Kidney (tissue), 14 donors: ENCODE results near the gene GLRX2. TPM values are rescaled to one million over a fixed set of nuclear protein-coding genes. Genes with fewer than 3 reads are reported as not detected.

ENCODE experiments used
- DNase-seq, 5 donors: peaks; one replicate each; pipeline ENCODE4 v3.0.0-alpha.2; 2013 to 2020
- FAIRE-seq: peaks from 2 replicates; lab custom pipeline; 2012; peaks lifted over from hg19 to GRCh38; lab: Jason Lieb, UNC
- H3K27ac ChIP-seq, 2 donors: one replicate each; pipeline ENCODE4 v1.7.0; 2013; ENCODE audit warnings: low read depth in 2 of 2, low read length in 2 of 2, inconsistent platforms in 1 of 2
- H3K27me3 ChIP-seq: one replicate; pipeline ENCODE4 v1.7.1; 2013; ENCODE audit warnings: low read length, inconsistent platforms; ENCODE audit not compliant: control insufficient read depth, insufficient read depth
- H3K36me3 ChIP-seq, 3 donors: one replicate each; pipeline versions ENCODE4 v1.7.0 to v1.7.1; 2013; ENCODE audit warnings: low read length in 3 of 3, control low read depth in 1 of 3, inconsistent platforms in 1 of 3; ENCODE audit not compliant: insufficient read depth in 3 of 3, control insufficient read depth in 2 of 3
- H3K4me1 ChIP-seq, 3 donors: one replicate each; pipeline versions ENCODE4 v1.7.0 to v1.7.1; 2013; ENCODE audit warnings: low read length in 3 of 3, inconsistent platforms in 1 of 3, low read depth in 1 of 3; ENCODE audit not compliant: control insufficient read depth in 2 of 3, insufficient read depth in 2 of 3
- H3K4me3 ChIP-seq, 3 donors: one replicate each; pipeline versions ENCODE4 v1.7.0 to v1.8.1; 2013; ENCODE audit warnings: low read length in 3 of 3, control low read depth in 1 of 3, inconsistent platforms in 1 of 3
- H3K9ac ChIP-seq, 3 donors: one replicate each; pipeline versions ENCODE4 v1.7.0 to v1.7.1; 2013; ENCODE audit warnings: low read length in 3 of 3, control low read depth in 1 of 3, inconsistent platforms in 1 of 3
- H3K9me3 ChIP-seq, 3 donors: one replicate each; pipeline versions ENCODE4 v1.7.0 to v1.7.1; 2013; ENCODE audit warnings: low read length in 3 of 3, control low read depth in 1 of 3, inconsistent platforms in 1 of 3; ENCODE audit not compliant: control insufficient read depth in 2 of 3, insufficient read depth in 1 of 3
- CTCF ChIP-seq: IDR thresholded peaks from 3 replicates; pipeline ENCODE4 v1.5.1; 2012; ENCODE audit warnings: mild to moderate bottlenecking, moderate library complexity, borderline replicate concordance; ENCODE audit not compliant: insufficient read depth; ENCODE audit errors: extremely low read depth
- intact Hi-C: fragments of 100-400 bp; cut with DNase I; formaldehyde crosslinking; loops from one replicate; pipeline ENCODE4 v1.11.1; 2022
- polyA plus RNA-seq: library from polyadenylated mRNA; stranded (reverse); fragments of 350-450 nt; fragmentation: Illumina TruSeq; extraction: RNeasy Lipid Tissue Mini Kit (QIAGEN cat#74804); gene quantifications from one replicate; pipeline ENCODE4 v1.2.3, GENCODE V29; 2014; ENCODE audit warnings: low read depth, low replicate concordance; ENCODE audit not compliant: insufficient read depth
- total RNA-seq: library from RNA; stranded (reverse); fragmentation: NEBNext Ultra II Directional; extraction: Animal tissue kit (Norgen Biotek cat#: 25700); gene quantifications from one replicate; pipeline ENCODE4 v1.2.1, GENCODE V29; 2021
- donor health status: control.
- donor health status: control.
- donor health status: control.
- donor health status: control.
- donor health status: control.
- donor health status: DM: yes; HTN: yes; CAD: no.
- donor health status: Normal renal cell carcinoma (clear cell type).

GLRX2 gene
- total and polyA plus RNA-seq, 2 donors from 2014 or later, result 15.6 to 25.3 TPM

GRCh38 chr1:193143285-193143684 lies 38.1 kb upstream of the GLRX2 start:
- TF ChIP-seq CTCF, result peak; percentile 26
- Histone ChIP-seq H3K27ac (no peak overlapping the region), H3K4me1 (peaks cover 0 to 2% (median 0%) of the 10 kb centered on the region in 3 donors), H3K36me3 (peaks cover 9 to 21% (median 16%) of the 10 kb centered on the region in 3 donors), H3K27me3 (no peaks in the 10 kb centered on the region), H3K4me3 (no peak overlapping the region), H3K9ac (no peak overlapping the region), H3K9me3 (no peaks in the 10 kb centered on the region)
- DNase-seq (peak in 2 of 5 donors; percentile 28 to 40), FAIRE-seq (peak; percentile 94)
- intact Hi-C loops, result no loop called here

- Histone ChIP-seq H3K27me3 (no peaks in the 10 kb centered on the region), H3K9me3 (no peaks in the 10 kb centered on the region), H3K27ac (no peak overlapping the region), H3K4me3 (no peak overlapping the region), H3K4me1 (peaks cover 0 to 2% (median 0%) of the 10 kb centered on the region in 3 donors), H3K9ac (no peak overlapping the region), H3K36me3 (peaks cover 9 to 16% (median 14%) of the 10 kb centered on the region in 3 donors)
- DNase-seq, result no peak
- no peak for FAIRE-seq
- intact Hi-C loops, result no loop called here
- TF ChIP-seq CTCF, result no peak
Observed at GRCh38 chr1:193142409-193142808, 37.2 kb upstream of the GLRX2 start.

GRCh38 chr1:193141804-193142203 lies 36.6 kb upstream of the GLRX2 start:
- peaks cover 9 to 16% (median 14%) of the 10 kb centered on the region in 3 donors for H3K36me3 ChIP-seq
- FAIRE-seq, result no peak
- TF ChIP-seq CTCF, result no peak

GRCh38 chr1:193140254-193140653 lies 35.0 kb upstream of the GLRX2 start:
- FAIRE-seq (no peak), DNase-seq (no peak)
- intact Hi-C loops, result no loop called here
- peaks cover 0 to 2% (median 0%) of the 10 kb centered on the region in 3 donors for H3K4me1 ChIP-seq
- no peak overlapping the region for H3K9ac ChIP-seq
- H3K9me3 ChIP-seq, result no peaks in the 10 kb centered on the region
- H3K4me3 ChIP-seq, result no peak overlapping the region
- H3K36me3 ChIP-seq, result peaks cover 7 to 25% (median 17%) of the 10 kb centered on the region in 3 donors
- H3K27me3 ChIP-seq, result no peaks in the 10 kb centered on the region
- no peak overlapping the region for H3K27ac ChIP-seq
- no peak for TF ChIP-seq CTCF

More at GRCh38 chr1:193141804-193142203, 36.6 kb upstream of the GLRX2 start:
- Histone ChIP-seq H3K9me3 (no peaks in the 10 kb centered on the region), H3K9ac (no peak overlapping the region), H3K27me3 (no peaks in the 10 kb centered on the region), H3K27ac (no peak overlapping the region), H3K4me3 (no peak overlapping the region), H3K4me1 (peaks cover 0 to 2% (median 0%) of the 10 kb centered on the region in 3 donors)
- intact Hi-C loops, result no loop called here
- DNase-seq, result no peak
